Fibroblast of pulmonary artery (primary cell): Measurements from ENCODE around the gene CYTH2.
A peak's percentile ranks its signal among the peaks of the same experiment; 100 is the strongest.

ENCODE experiments used
- DNase-seq: peaks from one replicate; pipeline ENCODE4 v3.0.0-alpha.2; 2010; ENCODE audit warnings: low read depth
- H3K4me3 ChIP-seq: replicated peaks from 2 replicates; pipeline ENCODE4 v1.5.1; 2011; ENCODE audit warnings: low read depth, mild to moderate bottlenecking, control low read depth, low read length, moderate library complexity
- TF ChIP-seq, protein P1 (sequence below): IDR thresholded peaks from 2 replicates; pipeline ENCODE4 v1.5.1; 2011; ENCODE audit warnings: mild to moderate bottlenecking, control low read depth, low read length, inconsistent platforms; ENCODE audit errors: missing control alignments

Gene CYTH2

DNA sequence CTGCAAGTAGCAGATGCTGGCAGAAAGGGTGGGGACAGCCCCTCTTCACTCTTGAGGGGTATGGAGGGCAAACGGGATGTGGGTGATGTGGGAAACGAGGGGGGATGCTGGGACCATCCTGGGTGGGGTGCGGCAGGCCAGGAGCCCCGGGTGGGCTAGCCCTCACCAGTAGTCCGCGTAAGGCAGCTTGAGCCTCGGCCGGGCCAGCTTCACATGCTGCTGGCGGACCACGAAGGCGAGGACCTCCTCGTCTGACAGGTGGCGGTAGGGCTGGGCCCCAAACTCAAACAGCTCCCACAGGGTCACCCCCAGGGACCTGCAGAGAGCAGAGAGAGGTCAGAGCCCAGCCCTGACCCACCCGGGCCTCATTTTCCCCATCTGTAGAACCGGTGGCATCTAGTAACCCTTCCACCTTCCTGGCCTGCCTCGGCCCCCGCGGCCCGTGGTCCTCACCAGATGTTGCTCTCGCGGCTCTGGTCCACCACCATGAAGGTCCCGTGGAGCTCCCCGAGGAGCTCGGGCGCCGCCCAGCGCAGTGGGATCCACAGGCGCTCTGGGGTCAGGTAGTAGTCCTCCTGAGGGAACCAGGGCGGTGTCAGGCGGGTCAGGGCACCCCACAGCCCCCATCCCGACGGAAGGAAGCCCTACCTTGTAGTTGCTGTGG is 31.8 kb downstream of the CYTH2 start:
- TF ChIP-seq, protein P1, sequence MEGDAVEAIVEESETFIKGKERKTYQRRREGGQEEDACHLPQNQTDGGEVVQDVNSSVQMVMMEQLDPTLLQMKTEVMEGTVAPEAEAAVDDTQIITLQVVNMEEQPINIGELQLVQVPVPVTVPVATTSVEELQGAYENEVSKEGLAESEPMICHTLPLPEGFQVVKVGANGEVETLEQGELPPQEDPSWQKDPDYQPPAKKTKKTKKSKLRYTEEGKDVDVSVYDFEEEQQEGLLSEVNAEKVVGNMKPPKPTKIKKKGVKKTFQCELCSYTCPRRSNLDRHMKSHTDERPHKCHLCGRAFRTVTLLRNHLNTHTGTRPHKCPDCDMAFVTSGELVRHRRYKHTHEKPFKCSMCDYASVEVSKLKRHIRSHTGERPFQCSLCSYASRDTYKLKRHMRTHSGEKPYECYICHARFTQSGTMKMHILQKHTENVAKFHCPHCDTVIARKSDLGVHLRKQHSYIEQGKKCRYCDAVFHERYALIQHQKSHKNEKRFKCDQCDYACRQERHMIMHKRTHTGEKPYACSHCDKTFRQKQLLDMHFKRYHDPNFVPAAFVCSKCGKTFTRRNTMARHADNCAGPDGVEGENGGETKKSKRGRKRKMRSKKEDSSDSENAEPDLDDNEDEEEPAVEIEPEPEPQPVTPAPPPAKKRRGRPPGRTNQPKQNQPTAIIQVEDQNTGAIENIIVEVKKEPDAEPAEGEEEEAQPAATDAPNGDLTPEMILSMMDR: no peak
- no peak for DNase-seq
- no peak overlapping the region for H3K4me3 ChIP-seq

DNA sequence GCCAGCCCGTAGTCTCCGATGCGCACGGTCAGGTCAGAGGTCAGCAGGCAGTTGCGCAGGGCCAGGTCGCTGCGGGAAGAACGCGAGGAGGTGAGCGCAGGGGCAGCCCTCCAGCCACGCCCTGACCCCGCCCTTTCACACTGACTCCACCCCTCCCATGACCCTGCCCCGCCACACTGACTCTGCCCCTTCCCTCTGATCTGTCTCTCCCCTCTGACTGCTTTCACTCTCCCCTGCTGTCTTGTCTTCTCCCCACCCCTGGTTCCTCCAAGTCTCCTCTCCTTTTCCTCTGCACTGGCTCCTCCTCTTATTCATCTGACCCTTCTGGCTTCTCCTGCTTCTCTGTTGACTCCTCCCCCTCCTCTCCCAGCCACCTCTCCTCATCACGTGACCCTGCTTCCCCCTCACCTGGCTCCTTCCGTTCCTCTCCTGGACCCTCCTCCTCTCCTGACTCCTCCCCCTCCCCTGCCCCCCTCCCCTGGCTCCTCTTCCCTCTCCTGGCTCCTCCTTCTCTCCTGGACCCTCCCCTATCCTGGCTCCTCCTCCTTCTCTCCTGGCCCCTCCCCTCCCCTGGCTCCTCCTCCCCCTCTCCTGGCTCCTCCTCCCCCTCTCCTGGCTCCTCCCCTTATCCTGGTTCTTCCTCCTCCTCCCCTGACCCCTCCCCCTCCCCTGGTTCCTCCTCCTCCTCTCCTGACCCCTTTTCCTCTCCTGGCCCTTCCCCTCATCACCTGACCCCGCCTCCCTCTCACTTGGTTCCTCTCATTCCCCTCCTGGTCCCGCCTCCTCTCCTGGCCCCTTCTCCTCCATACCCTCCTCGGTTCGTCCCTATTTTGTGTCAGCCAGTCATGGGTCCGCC is 32.6 kb downstream of the CYTH2 start:
- DNase-seq: peak; percentile 45
- TF ChIP-seq, protein P1: no peak
- no peak overlapping the region for H3K4me3 ChIP-seq

GRCh38 chr19:48502350-48503018 is 33.3 kb downstream of the CYTH2 start:
- TF ChIP-seq, protein P1: no peak
- DNase-seq: no peak
- H3K4me3 ChIP-seq: no peak overlapping the region

DNA sequence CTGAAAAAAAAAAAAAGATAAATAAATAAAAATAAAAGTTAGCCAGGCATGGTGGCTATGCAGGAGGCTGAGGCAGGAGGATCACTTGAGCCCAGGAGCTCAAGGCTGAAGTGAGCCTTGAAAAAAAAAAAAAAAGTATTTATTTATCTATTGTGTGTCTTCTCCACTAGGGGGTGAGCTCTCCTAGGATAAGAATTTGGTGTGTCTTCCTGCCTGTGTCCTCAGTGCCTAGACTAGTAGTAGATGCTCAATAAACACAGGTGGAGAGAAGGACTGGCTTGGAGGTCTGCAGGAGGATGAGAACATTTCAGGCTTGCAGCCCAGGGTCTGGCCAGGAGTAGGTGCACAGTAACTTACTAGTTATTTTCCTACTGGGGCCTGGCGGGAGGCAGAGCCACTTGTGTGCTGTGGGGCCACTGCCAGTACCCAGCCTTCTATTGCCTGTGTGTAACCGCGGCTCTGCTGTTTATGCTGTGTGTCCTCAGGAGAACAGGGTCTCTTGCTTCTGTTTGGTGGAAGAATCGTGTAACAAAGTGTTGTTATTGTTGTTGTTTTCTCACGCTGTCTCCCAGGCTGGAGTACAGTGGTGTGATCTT is 37.1 kb downstream of the CYTH2 start:
- DNase-seq: peak; percentile 70
- TF ChIP-seq, protein P1: peak; percentile 50

GRCh38 chr19:48507911-48508439 is 38.8 kb downstream of the CYTH2 start:
- H3K4me3 ChIP-seq: no peak overlapping the region
- DNase-seq: no peak
- TF ChIP-seq, protein P1: no peak

More for the DNA sequence above, 37.1 kb downstream of the CYTH2 start:
- no peak overlapping the region for H3K4me3 ChIP-seq

DNA sequence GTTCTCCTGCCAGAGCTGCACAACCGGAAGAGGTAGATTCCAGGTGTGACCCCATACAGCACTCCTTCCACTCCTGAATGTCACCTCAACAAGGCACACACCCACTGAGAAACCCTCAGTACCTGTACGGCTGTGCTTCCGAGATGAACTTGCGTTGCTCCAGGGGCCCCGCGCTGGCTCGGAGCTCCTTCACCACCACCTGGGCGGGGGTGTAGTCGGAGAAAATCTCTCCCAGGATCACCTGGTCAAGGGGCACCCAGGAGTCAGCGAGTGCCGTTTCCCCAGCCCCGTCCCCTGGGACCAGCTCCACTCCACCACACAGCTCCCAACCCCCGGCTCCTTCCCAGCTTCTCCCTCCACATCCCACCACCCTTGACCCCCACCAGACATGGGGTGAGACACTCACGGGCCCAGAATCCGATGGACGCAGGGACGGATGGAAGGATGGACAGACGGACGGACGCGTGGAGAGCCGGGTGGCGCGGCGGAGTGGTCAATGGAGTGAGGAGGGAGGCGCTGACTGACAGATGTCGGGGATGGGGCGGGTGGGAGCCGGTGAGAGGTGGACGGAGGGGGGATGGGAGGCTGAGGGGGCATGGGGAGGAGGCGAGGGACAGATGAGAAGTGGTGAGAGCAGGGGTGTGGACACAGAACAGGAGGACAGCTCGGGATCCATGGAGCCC is 39.7 kb downstream of the CYTH2 start:
- H3K4me3 ChIP-seq: no peak overlapping the region
- DNase-seq: no peak
- TF ChIP-seq, protein P1: no peak
